Ascending aorta (tissue), 2 donors: ENCODE results near the gene KCNQ5. TPM values are rescaled to one million over a fixed set of nuclear protein-coding genes. Genes with fewer than 3 reads are reported as not detected.

Experiments used
- DNase-seq, 2 donors: peaks; one replicate each; pipeline ENCODE4 v3.0.0-alpha.2; 2019; ENCODE audit warnings: low spot score in 2 of 2
- H3K27ac ChIP-seq, 2 donors: fragments of 200-600 bp; sonication (generic); one replicate each; pipeline ENCODE4 v1.5.1; 2016 to 2017; ENCODE audit warnings: mild to moderate bottlenecking in 1 of 2
- H3K27me3 ChIP-seq: fragments of 200-600 bp; sonication (generic); one replicate; pipeline ENCODE4 v1.5.1; 2017
- H3K36me3 ChIP-seq, 2 donors: fragments of 200-600 bp; sonication (generic); one replicate each; pipeline ENCODE4 v1.5.1; 2016
- H3K4me1 ChIP-seq, 2 donors: fragments of 200-600 bp; sonication (generic); one replicate each; pipeline ENCODE4 v1.5.1; 2016 to 2017; ENCODE audit warnings: mild to moderate bottlenecking in 1 of 2
- H3K4me3 ChIP-seq, 2 donors: fragments of 200-600 bp; sonication (generic); one replicate each; pipeline ENCODE4 v1.5.1; 2016 to 2017; ENCODE audit warnings: mild to moderate bottlenecking in 1 of 2
- H3K9me3 ChIP-seq, 2 donors: fragments of 200-600 bp; sonication (generic); one replicate each; pipeline ENCODE4 v1.5.1; 2016
- intact Hi-C: fragments of 100-400 bp; cut with DNase I; formaldehyde crosslinking; loops from one replicate; pipeline ENCODE4 v1.15.1; 2023
- total RNA-seq: library from RNA; depleted of rRNA; stranded (reverse); fragments of >200 nt; gene quantifications from one replicate; pipeline ENCODE4 v1.1.0, GENCODE V29; 2016
- TF ChIP-seq, protein P1 (sequence below), 3 experiments: fragments of 200-600 bp in 2 of 3; fragments of 450-650 bp in 1 of 3; sonication (generic) in 2 of 3; IDR thresholded peaks; one replicate each; pipeline ENCODE4 v1.5.1; 2016 to 2019; ENCODE audit warnings: antibody characterized with exemption in 3 of 3, mild to moderate bottlenecking in 1 of 3, moderate library complexity in 1 of 3

Gene KCNQ5
- total RNA-seq, 1 donor from 2014 or later: 4.5 TPM

DNA sequence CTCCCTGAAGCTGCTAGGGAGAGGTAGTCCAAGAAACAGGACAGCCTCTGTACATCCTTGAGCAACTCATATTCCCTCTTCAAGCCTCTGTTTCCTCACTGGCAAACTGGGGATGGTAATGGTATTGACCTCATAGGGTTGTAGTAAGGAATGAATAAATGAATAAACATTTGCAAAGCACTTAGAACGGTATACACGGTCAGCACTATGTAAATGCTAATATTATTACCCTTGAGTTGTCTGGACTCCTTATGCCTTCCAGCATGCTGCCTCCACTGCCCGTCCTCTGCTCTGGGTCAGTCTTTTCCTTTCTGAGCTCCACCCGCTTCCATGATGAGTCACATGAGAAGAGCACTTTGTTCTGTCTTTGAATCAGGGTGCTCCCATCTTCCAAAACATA is 552.8 kb downstream of the KCNQ5 start:
- Histone ChIP-seq H3K27ac (no peak overlapping the region), H3K4me3 (no peak overlapping the region), H3K27me3 (no peaks in the 10 kb centered on the region), H3K9me3 (no peaks in the 10 kb centered on the region), H3K4me1 (no peaks in the 10 kb centered on the region), H3K36me3 (no peaks in the 10 kb centered on the region)
- intact Hi-C loops: no loop called here
- TF ChIP-seq, protein P1, sequence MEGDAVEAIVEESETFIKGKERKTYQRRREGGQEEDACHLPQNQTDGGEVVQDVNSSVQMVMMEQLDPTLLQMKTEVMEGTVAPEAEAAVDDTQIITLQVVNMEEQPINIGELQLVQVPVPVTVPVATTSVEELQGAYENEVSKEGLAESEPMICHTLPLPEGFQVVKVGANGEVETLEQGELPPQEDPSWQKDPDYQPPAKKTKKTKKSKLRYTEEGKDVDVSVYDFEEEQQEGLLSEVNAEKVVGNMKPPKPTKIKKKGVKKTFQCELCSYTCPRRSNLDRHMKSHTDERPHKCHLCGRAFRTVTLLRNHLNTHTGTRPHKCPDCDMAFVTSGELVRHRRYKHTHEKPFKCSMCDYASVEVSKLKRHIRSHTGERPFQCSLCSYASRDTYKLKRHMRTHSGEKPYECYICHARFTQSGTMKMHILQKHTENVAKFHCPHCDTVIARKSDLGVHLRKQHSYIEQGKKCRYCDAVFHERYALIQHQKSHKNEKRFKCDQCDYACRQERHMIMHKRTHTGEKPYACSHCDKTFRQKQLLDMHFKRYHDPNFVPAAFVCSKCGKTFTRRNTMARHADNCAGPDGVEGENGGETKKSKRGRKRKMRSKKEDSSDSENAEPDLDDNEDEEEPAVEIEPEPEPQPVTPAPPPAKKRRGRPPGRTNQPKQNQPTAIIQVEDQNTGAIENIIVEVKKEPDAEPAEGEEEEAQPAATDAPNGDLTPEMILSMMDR (IDR thresholded peaks at IDR 0.05): no peak
- no peak for DNase-seq

DNA sequence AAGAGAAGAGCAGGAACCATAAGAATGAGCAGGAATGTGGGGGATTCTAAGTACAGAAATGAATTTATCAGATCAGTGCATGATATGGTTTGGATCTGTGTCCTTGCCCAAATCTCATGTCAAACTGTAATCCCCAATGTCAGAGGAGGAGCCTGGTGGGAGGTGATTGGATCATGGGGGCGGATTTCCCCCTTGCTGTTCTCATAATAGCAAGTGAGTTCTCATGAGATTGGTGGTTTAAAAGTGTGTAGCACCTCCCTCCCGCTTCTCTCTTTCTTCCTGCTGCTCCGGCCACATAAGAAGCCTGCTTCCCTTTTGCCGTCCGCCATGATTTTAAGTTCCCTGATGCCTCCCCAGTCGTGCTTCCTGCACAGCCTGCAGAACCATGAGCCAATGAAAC is 554.2 kb downstream of the KCNQ5 start:
- no peak for DNase-seq
- intact Hi-C loops: no loop called here

DNA sequence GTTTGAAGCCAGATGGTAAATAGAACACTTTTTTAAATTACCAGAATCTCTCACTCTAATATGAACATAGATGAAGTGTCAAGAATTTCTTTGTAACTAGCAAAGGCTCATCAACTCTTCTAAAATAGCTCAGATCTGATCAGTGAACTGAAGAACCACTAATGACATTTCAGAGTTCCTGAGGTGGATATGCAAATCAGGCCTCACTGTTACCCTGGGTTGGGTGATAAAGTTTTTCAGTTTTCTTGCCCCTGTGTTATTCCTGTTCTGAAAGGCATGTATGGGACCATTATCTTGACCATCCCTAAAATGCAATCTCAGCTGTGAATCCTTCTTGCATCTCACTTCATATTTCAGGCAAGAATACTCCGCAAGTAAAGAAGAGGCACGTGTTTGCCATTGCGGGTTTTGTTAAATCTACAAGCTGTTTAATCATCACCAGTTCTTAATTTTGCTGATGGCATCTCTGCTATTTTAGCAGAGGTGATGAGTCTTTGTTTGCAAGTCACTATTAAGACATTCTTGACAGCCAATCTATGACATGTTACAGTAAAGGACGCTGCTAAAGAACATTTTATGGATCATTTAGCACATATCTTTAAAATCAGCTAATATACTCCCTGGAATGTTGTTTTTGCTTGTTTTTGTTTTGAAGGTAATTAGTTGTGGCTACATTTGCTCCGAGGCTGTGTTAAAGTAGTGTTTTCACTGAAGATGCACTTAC is 555.5 kb downstream of the KCNQ5 start:
- Histone ChIP-seq H3K4me1 (no peaks in the 10 kb centered on the region), H3K27ac (no peak overlapping the region), H3K36me3 (no peaks in the 10 kb centered on the region), H3K9me3 (no peaks in the 10 kb centered on the region), H3K27me3 (no peaks in the 10 kb centered on the region), H3K4me3 (no peak overlapping the region)
- TF ChIP-seq, protein P1 (IDR thresholded peaks at IDR 0.05): no peak
- DNase-seq: no peak
- intact Hi-C loops: no loop called here

More for the DNA sequence above, 554.2 kb downstream of the KCNQ5 start:
- Histone ChIP-seq H3K36me3 (no peaks in the 10 kb centered on the region), H3K4me3 (no peak overlapping the region), H3K27ac (no peak overlapping the region), H3K4me1 (no peaks in the 10 kb centered on the region), H3K27me3 (no peaks in the 10 kb centered on the region), H3K9me3 (no peaks in the 10 kb centered on the region)
- TF ChIP-seq, protein P1 (IDR thresholded peaks at IDR 0.05): no peak

DNA sequence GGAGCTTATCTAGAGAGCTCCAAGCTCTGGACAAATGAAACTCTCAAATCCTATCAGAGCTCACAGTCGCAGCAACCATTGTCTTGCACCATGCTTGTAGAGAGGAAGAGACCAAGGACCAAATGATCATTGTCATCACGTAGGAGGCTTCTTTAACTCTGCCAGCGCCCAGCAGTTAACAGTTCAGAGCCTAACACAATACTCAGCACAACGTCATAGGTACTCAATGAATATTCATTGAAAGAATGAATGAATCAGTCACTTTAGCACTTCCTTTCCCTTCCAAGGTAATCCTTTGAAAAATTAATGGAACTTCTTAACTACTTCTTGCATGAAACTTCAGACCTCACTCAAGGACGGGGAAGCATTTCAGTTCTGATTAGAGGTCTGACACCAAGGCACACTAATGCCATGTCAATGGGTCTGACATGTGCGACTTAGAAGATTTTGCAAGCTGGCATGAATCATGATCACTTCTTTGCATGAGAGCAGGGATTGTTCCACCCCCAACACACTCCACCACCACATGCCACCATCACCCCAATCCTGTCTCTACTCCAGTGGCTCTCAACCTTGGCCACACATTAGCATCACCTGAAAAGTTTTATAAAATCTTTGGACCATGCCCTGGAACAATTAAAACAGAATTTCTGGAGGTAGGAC is 558.3 kb downstream of the KCNQ5 start:
- Histone ChIP-seq H3K4me3 (no peak overlapping the region), H3K27me3 (no peaks in the 10 kb centered on the region), H3K9me3 (no peaks in the 10 kb centered on the region), H3K4me1 (no peaks in the 10 kb centered on the region), H3K27ac (no peak overlapping the region), H3K36me3 (no peaks in the 10 kb centered on the region)
- DNase-seq: no peak
- TF ChIP-seq, protein P1 (IDR thresholded peaks at IDR 0.05): no peak
- intact Hi-C loops: no loop called here

DNA sequence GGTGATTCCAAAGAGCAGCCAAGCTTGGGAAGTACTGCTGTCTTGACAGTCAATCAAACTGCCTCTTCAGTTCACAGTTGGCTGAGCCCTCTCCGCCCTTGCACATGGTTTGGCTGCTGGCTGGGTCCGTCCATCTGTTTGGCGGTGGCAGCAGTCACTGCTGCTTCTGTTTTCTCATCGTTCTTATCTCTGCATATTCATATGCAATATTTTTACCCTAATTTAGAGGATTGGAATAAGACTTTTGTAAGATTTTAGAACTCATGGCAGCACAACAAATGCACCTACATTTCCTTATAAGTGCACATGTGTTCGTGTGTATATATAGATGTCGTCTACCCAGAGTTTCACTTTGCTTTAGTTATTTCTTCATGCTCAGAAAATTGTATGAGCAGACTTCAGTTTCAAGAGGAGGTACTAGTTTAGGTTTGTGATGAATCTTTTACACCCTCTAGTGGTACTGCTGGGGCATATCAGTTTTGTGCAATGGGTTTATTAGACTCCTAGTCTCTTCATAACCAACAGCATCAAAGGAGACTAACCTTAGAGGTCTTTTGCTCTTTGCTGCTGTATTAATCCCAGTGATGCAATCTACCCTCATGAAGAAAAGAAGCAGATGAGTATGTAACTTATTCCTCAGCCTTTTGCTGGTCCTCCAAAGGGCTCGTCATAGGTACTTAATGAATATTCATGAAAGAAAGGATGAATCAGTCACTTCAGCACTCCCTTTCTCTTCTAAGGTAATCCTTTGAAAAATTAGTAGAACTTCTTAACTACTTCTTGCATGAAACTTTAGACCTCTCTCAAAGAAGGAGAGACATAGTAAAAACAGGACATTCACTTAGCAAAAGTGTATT is 559.1 kb downstream of the KCNQ5 start:
- H3K4me3 ChIP-seq: peak overlapping the region; percentile 38 to 51
- intact Hi-C loops: loop anchor here (1.0 kb wide), 1 partner anchor 769 kb away; no protein-coding TSS in a partner anchor
- H3K36me3 ChIP-seq: no peaks in the 10 kb centered on the region
- no peak for DNase-seq
- no peaks in the 10 kb centered on the region for H3K4me1 ChIP-seq
- no peaks in the 10 kb centered on the region for H3K9me3 ChIP-seq
- no peaks in the 10 kb centered on the region for H3K27me3 ChIP-seq
- no peak overlapping the region for H3K27ac ChIP-seq
- TF ChIP-seq, protein P1 (IDR thresholded peaks at IDR 0.05): peak; percentile 61 to 77 (median 77)
